Measurements from ENCODE around the gene MAPKAPK2.

MAPKAPK2 gene

GRCh38 chr1:206699626-206700025 is 14.9 kb downstream of the MAPKAPK2 start:
- DNase-seq (ENCODE audit: low read depth): no peak

GRCh38 chr1:206700445-206701036 is 15.8 kb downstream of the MAPKAPK2 start:
- DNase-seq (ENCODE audit: low read depth): no peak
- no peak overlapping the region for H3K4me3 ChIP-seq (ENCODE audit: low read depth, low read length)
- no peak for TF ChIP-seq CTCF (IDR thresholded peaks at IDR 0.05; ENCODE audit: insufficient read depth, low read depth, low read length, missing control alignments)

More at GRCh38 chr1:206699626-206700025, 14.9 kb downstream of the MAPKAPK2 start:
- TF ChIP-seq CTCF (IDR thresholded peaks at IDR 0.05; ENCODE audit: insufficient read depth, low read depth, low read length, missing control alignments): no peak
- no peak overlapping the region for H3K4me3 ChIP-seq (ENCODE audit: low read depth, low read length)

GRCh38 chr1:206702260-206702659 is 17.6 kb downstream of the MAPKAPK2 start:
- TF ChIP-seq CTCF (IDR thresholded peaks at IDR 0.05; ENCODE audit: insufficient read depth, low read depth, low read length, missing control alignments): no peak
- no peak overlapping the region for H3K4me3 ChIP-seq (ENCODE audit: low read depth, low read length)
- no peak for DNase-seq (ENCODE audit: low read depth)

GRCh38 chr1:206702803-206703202 is 18.1 kb downstream of the MAPKAPK2 start:
- TF ChIP-seq CTCF (IDR thresholded peaks at IDR 0.05; ENCODE audit: insufficient read depth, low read depth, low read length, missing control alignments): no peak
- no peak overlapping the region for H3K4me3 ChIP-seq (ENCODE audit: low read depth, low read length)
- no peak for DNase-seq (ENCODE audit: low read depth)

- peak; percentile 71 for DNase-seq (ENCODE audit: low read depth)
- H3K4me3 ChIP-seq (ENCODE audit: low read depth, low read length): no peak overlapping the region
- TF ChIP-seq CTCF (IDR thresholded peaks at IDR 0.05; ENCODE audit: insufficient read depth, low read depth, low read length, missing control alignments): no peak
Observed at GRCh38 chr1:206703661-206704060, 19.0 kb downstream of the MAPKAPK2 start.

GRCh38 chr1:206704226-206704625 is 19.5 kb downstream of the MAPKAPK2 start:
- no peak for TF ChIP-seq CTCF (IDR thresholded peaks at IDR 0.05; ENCODE audit: insufficient read depth, low read depth, low read length, missing control alignments)
- no peak for DNase-seq (ENCODE audit: low read depth)
- no peak overlapping the region for H3K4me3 ChIP-seq (ENCODE audit: low read depth, low read length)

- no peak overlapping the region for H3K4me3 ChIP-seq (ENCODE audit: low read depth, low read length)
- no peak for DNase-seq (ENCODE audit: low read depth)
- no peak for TF ChIP-seq CTCF (IDR thresholded peaks at IDR 0.05; ENCODE audit: insufficient read depth, low read depth, low read length, missing control alignments)
Observed at GRCh38 chr1:206705191-206705590, 20.5 kb downstream of the MAPKAPK2 start.

Measured in GM12865 (cell line).